ENCODE data around the gene SDCBP2.

GRCh38 chr20:1320902-1321653 is 7.9 kb downstream of the SDCBP2 start:
- TF ChIP-seq CTCF (IDR thresholded peaks at IDR 0.05), result no peak
- no peak for TF ChIP-seq POLR2A (IDR thresholded peaks at IDR 0.05)
